ENCODE results near the gene ZNF148.

The ZNF148 gene

GRCh38 chr3:125189378-125190165, 185.6 kb downstream of the ZNF148 start:
- DNase-seq (ENCODE audit: low read depth), result no peak

- DNase-seq (ENCODE audit: low read depth), result no peak
Measured at GRCh38 chr3:125188955-125189354, 186.2 kb downstream of the ZNF148 start.

- no peak for DNase-seq (ENCODE audit: low read depth)
Measured at GRCh38 chr3:125187599-125187910, 187.6 kb downstream of the ZNF148 start.

- DNase-seq (ENCODE audit: low read depth), result no peak
Measured at GRCh38 chr3:125186800-125187598, 188.1 kb downstream of the ZNF148 start.

GRCh38 chr3:125186261-125186787, 188.8 kb downstream of the ZNF148 start:
- peak; percentile 11 for DNase-seq (ENCODE audit: low read depth)

- no peak for DNase-seq (ENCODE audit: low read depth)
Measured at GRCh38 chr3:125185805-125186204, 189.3 kb downstream of the ZNF148 start.

GRCh38 chr3:125179884-125180240, 195.3 kb downstream of the ZNF148 start:
- DNase-seq (ENCODE audit: low read depth), result no peak

GRCh38 chr3:125179143-125179883, 195.8 kb downstream of the ZNF148 start:
- DNase-seq (ENCODE audit: low read depth), result no peak

GRCh38 chr3:125177746-125178145, 197.4 kb downstream of the ZNF148 start:
- no peak for DNase-seq (ENCODE audit: low read depth)
